Pons (tissue), 1 donor: ENCODE results near the gene HMG20A.

Source experiments
- DNase-seq: peaks from one replicate; pipeline ENCODE4 v3.0.0-alpha.2; 2016; ENCODE audit warnings: low spot score

The HMG20A gene

DNA sequence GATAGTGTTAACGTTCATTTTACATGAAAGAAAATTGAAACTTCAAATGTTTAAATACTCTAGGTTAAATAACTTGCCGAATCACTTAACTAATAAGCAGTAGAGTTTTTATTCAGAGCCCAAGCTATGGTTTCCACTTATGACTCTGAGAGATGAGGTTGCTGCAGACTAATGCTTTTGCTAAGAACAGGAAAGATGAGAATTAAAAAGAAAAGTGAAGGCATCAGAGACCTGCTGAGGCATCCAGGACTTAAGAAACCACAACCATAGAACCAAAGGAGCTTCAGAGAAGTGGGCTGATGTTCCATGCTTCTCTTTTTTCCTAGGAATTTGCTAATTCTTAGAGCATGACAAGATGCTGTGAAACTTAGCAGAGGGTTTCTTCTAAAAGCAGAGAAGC lies 9.5 kb downstream of the HMG20A start:
- no peak for DNase-seq

GRCh38 chr15:77430652-77431051 lies 10.0 kb downstream of the HMG20A start:
- DNase-seq: no peak

DNA sequence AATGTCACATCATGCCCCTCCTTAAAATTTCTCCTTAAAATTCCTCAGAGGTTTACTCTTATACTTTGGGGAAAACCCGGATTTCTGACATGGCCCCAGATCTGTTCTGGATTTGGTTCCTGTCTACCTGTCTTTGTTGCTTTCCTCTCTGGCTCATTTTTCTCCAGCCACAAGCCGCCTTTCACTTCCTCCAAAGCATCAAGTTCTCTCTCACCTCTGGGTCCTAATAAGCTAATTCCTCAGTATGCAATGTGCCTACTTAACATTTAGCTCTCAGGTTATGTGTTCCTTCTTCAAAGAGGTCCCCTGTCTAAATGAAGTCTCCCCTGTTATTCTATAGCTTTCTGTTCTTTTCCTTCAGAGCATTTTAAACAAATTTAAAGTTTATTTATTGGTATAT lies 16.1 kb downstream of the HMG20A start:
- no peak for DNase-seq

GRCh38 chr15:77437264-77437663 lies 16.6 kb downstream of the HMG20A start:
- no peak for DNase-seq

DNA sequence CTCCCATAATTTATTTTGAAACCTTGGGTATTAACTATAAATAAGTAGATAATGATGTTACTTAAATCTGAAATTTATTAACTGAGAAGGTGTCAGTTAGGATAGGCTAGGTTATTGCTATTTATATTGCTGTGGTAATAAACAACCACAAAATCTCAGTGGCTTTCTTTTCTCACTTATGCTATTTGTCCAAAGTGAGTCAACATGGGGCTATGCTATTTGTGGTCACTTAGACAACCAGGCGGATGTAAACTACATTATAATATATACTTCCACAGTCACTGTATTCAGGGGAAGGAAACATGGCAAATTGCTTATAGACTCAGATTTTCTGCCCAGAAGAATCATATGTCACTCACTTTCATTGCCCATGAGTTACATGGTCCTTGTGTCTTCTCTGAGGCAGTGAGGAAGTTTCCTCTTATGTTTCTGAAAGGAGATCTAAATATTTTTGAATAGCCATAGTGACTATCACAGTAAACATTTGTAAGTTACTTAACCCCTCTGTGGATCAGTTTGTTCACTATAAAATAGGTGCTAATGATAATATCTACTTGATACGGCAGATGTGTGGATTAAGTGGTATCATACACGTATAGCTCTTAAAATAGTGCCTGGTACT lies 19.8 kb downstream of the HMG20A start:
- no peak for DNase-seq

DNA sequence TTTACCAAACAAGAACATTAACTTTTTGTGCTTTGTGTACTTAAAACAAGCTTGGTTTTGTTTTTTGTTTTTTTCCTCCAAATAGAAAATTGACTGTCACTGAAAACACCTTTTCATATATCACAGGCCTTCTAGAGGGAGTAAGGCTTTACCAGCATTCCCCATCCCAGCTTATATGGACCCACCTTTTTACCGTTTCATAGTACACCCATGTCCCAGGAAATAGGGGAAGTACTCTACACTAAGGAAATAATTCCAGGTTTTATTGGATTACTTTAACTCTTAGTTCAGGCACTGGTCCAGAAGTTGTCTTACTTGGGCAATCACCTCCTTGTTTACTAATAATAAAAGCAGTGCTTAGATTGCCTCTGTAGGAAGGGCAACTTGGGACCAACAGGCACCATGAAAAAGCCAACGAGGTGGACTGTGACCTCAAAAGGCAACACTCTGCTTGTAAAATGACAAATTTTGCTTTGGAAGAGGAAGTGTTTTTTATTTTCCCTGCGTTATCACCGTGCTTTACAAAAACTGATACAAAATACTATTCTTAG lies 26.2 kb downstream of the HMG20A start:
- DNase-seq: no peak

DNA sequence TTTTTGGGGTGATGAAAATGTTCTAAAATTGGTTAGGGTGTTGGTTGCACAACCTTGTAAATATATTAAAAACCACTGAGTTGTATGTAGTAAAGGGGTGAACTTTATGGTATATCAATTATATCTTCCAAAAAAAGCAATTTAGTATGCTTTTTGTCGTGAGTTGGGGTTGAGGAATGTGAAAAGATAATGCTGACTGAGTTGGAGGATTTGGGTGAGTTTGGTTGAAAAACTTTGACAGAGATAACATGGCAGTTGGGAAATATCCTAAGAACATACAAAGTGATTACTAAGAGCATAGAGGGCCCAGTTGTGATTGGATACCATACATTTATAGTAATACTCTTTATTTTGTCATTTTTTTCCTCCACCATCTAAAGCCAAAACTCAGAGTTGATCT lies 33.6 kb downstream of the HMG20A start:
- DNase-seq: no peak

- DNase-seq: no peak
Observed at GRCh38 chr15:77454951-77455350, 34.3 kb downstream of the HMG20A start.

GRCh38 chr15:77455696-77456321 lies 35.1 kb downstream of the HMG20A start:
- DNase-seq: no peak

- DNase-seq: no peak
Observed at GRCh38 chr15:77456746-77457145, 36.1 kb downstream of the HMG20A start.

GRCh38 chr15:77457191-77457904 lies 36.7 kb downstream of the HMG20A start:
- no peak for DNase-seq

- no peak for DNase-seq
Observed at GRCh38 chr15:77457905-77458265, 37.2 kb downstream of the HMG20A start.

DNA sequence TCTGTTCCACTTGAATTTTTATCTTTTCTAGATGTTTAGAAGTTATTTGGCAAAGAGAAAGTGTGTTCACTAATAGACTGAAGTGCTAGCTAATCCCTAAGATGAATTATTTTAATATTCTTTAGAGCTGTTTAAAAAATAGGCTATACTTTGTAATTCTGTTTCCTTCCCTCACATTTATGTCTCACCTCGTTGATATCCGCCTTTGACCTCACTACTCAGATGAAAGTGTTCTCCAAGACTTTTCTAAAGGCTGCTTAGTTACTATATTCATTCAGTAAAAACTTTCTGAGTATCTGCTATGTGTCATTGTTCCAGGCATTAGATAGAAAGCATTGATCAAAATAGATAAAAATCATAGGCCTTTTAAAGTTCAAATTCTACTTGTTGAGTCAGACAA lies 38.3 kb downstream of the HMG20A start:
- DNase-seq: no peak

DNA sequence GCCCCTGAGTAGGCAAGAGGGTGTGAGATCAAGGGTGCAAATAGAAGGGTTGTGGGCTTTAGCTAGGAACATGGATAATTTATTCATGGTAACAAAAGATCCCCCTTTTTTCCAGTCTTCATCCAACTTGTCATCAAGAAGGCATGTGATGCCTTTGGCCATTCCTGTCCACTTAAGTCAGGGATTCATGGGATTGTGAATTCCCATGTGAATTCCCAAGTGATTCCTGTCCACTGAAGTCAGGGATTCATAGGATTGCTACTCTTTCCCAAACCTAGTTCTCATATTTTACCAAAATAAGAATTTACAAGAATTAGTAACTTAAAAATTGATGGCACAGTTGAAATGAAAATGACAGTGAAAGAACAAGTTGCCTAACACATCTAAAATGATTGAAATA lies 40.8 kb downstream of the HMG20A start:
- DNase-seq: no peak

- DNase-seq: no peak
Observed at GRCh38 chr15:77464129-77464865, 43.6 kb downstream of the HMG20A start.

GRCh38 chr15:77466521-77466920 lies 45.8 kb downstream of the HMG20A start:
- no peak for DNase-seq

- no peak for DNase-seq
Observed at GRCh38 chr15:77468896-77469295, 48.2 kb downstream of the HMG20A start.

DNA sequence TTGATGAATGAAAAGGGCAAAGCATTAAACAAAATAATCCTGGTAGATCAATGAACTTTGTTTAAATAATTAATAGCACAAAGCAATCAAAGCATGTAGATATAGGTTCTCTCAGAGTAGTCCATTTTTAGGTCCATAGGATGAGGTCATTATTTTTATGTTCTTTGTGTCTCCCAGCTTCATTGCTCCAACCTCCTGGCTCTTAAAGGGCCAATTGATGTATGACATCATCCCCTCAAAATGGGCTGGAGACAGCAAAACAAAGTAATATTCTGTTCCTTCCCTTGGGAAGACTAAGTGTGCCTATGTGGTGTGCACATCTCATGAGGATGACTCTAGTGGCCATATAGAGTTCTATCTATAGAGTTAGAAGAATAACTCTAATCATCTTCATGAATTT lies 49.5 kb downstream of the HMG20A start:
- no peak for DNase-seq

- no peak for DNase-seq
Observed at GRCh38 chr15:77473328-77473727, 52.6 kb downstream of the HMG20A start.

GRCh38 chr15:77474310-77474988 lies 53.8 kb downstream of the HMG20A start:
- no peak for DNase-seq

DNA sequence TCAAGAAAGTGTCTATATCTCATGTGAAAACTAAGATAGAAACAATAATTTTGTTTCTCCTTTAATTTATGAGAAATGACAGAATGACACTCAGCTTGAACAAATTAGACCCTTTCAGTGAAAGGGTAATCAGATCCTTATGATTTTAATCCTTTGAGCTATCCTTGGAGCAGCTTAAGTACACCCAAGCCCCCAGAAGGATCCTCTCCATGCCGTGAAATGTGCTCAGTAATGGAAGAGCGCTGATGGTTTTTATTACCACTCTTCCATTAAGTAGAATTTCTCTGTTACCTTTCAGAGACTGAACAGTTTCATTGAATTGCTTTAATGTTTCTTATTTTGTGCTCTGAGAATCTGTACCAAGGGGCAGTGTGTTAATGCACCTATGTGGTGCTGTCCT lies 54.3 kb downstream of the HMG20A start:
- DNase-seq: no peak

GRCh38 chr15:77475898-77476297 lies 55.2 kb downstream of the HMG20A start:
- DNase-seq: no peak
